HG02678 (cell line): Measurements from ENCODE around the gene KCNT1.

Experiments
- ATAC-seq: cut with Tn5 transposase; IDR thresholded peaks from one replicate; pipeline ENCODE4 v1.9.1; 2021; ENCODE audit warnings: mild to moderate bottlenecking, moderate library complexity; ENCODE audit not compliant: unreplicated experiment

KCNT1 gene

GRCh38 chr9:135762921-135763320 lies 60.9 kb downstream of the KCNT1 start:
- no peak for ATAC-seq

- ATAC-seq, result no peak
Measured at GRCh38 chr9:135763716-135764446, 61.9 kb downstream of the KCNT1 start.

GRCh38 chr9:135764731-135765130 lies 62.7 kb downstream of the KCNT1 start:
- ATAC-seq, result no peak

GRCh38 chr9:135765416-135765815 lies 63.4 kb downstream of the KCNT1 start:
- ATAC-seq, result no peak

DNA sequence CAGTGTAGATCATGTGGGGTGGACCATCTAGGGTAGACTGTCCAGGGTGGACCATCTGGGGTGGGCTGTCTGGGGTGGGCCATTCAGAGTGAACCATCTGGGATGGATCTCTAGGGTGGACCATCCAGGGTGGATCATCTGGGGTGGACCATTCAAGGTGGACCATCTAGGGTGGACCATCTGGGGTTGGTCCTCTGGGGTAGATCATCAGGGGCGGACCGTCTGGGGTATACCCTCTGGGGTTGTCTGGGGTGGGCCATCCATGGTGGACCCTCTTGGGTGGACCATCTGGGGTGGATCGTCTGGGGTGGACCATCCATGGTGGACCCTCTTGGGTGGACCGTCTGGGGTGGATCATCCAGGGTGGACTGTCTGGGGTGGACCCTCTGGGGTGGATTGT lies 64.3 kb downstream of the KCNT1 start:
- ATAC-seq, result no peak

GRCh38 chr9:135766707-135767106 lies 64.7 kb downstream of the KCNT1 start:
- ATAC-seq, result no peak

- ATAC-seq, result no peak
Measured at GRCh38 chr9:135768516-135769218, 66.7 kb downstream of the KCNT1 start.

DNA sequence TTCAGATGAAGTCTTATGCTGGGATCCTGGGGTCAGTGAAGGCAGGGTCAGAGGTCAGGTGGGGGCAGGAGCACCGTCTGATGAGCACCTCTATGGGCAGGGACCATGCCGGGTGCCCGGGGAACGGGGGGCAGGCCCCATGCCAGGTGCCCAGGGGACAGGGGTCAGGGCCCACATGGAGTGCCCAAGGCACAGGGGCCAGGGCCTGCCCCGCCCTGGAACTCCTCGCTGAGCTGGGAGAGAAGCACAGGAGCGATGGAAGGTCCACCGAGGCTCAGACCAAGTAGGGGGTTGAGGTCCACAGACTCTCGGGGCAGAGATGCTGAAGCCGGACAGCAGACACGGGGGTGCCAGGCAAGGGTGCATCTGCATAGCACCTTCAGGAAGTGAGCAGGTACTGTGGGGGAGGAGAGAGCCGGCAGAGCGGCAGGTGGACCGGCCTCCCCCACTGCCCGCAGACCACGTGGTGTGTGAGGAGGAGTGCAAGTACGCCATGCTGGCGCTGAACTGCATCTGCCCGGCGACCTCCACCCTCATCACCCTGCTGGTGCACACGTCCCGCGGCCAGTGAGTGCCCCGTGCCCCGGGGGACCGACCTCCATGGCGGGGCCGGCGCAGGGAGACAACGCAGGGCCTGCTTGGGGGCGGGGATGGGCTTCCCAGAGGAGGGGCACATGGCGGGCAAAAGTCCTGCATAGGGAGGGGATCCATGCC lies 67.7 kb downstream of the KCNT1 start:
- no peak for ATAC-seq

GRCh38 chr9:135770203-135770535 lies 68.2 kb downstream of the KCNT1 start:
- no peak for ATAC-seq

GRCh38 chr9:135770771-135771170 lies 68.8 kb downstream of the KCNT1 start:
- no peak for ATAC-seq

- ATAC-seq, result no peak
Measured at GRCh38 chr9:135771401-135772051, 69.5 kb downstream of the KCNT1 start.

DNA sequence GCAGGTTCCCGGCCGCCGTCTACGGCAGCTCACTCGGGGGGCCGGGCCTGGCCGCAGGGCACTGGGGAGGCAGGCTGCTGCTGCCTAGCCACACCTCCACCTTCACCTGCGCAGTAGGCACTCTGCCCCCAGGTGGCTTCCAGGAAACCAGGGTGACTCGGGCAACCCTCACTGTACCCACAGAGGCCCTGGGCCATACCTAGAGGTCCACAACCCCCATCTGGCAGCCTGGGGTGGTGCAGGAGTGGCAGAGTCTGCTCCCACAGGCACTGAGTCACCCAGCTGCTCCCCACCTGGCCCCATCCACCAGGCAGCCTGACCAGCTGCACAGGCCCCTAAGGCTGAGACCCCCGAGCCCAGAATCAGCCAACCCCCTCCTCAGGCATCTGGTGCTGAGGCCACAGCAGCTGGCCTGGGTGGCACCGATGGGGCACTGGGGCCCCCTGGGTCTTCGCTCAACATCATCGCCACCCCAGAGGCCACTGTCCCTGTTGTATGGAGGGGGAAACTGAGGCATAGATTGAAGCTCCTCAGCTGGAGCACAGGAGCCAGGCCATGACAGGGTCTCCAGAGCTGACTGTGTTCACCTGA lies 70.2 kb downstream of the KCNT1 start:
- no peak for ATAC-seq

- ATAC-seq, result no peak
Measured at GRCh38 chr9:135772702-135773493, 70.9 kb downstream of the KCNT1 start.

- ATAC-seq, result no peak
Measured at GRCh38 chr9:135773530-135774238, 71.7 kb downstream of the KCNT1 start.

GRCh38 chr9:135774239-135774747 lies 72.3 kb downstream of the KCNT1 start:
- ATAC-seq, result no peak

- ATAC-seq, result no peak
Measured at GRCh38 chr9:135774794-135775525, 73.0 kb downstream of the KCNT1 start.

GRCh38 chr9:135775911-135776310 lies 73.9 kb downstream of the KCNT1 start:
- ATAC-seq, result no peak

DNA sequence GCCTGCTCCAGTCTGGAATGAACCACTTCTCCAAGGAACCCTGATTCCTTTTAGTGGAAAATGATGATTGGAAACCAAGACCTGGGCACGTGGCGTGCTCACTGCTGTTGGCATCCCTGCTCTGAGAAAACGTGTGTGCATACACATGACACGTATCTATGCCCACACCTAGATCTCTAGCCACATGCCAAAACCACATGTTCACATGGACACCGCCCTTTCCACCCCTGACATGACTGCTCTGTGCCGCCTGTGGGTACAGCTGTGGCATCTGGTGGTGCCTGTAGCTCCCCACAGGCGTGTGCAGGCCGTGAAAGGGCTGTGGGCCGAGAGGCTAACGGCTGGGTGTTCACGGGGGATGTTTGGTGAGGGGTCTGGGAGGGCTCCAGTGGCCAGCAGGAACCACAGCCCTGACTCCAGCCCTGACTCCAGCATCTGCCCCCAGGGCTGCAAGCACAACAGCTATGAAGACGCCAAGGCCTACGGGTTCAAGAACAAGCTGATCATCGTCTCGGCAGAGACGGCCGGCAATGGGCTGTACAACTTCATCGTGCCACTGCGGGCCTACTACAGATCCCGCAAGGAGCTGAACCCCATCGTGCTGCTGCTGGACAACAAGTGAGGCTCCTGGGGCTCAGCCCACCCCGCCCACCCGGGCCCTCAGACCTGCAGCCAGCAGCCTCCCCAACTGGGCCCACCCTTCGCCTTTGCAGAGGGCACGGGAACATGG lies 75.1 kb downstream of the KCNT1 start:
- ATAC-seq, result no peak
